Colonic mucosa (tissue), 4 donors: ENCODE measurements around the gene PHACTR4. TPM values are rescaled to one million over a fixed set of nuclear protein-coding genes. Genes with fewer than 3 reads are reported as not detected.
"Not testable (repeated sequence)": the region's sequence is repeated elsewhere in the genome, so short reads cannot be mapped to it uniquely, and the experiment has no call there.

ENCODE experiments used
- DNase-seq: peaks from one replicate; pipeline ENCODE4 v3.0.0-alpha.2; 2020
- H3K27ac ChIP-seq: fragments of 200-600 bp; one replicate; pipeline ENCODE4 v1.8.0; 2021
- H3K27me3 ChIP-seq: fragments of 200-600 bp; one replicate; pipeline ENCODE4 v1.8.0; 2021
- H3K36me3 ChIP-seq: fragments of 200-600 bp; one replicate; pipeline ENCODE4 v1.8.0; 2021
- H3K4me1 ChIP-seq: fragments of 200-600 bp; one replicate; pipeline ENCODE4 v1.8.0; 2021; ENCODE audit warnings: mild to moderate bottlenecking
- H3K4me3 ChIP-seq: fragments of 200-600 bp; one replicate; pipeline ENCODE4 v1.8.0; 2021
- H3K9ac ChIP-seq, 2 donors: one replicate each; pipeline ENCODE4 v1.7.0; 2013; ENCODE audit warnings: control low read depth in 2 of 2, low read depth in 2 of 2, low read length in 2 of 2
- H3K9me3 ChIP-seq: fragments of 200-600 bp; one replicate; pipeline ENCODE4 v1.8.0; 2021
- intact Hi-C: fragments of 100-400 bp; cut with DNase I; formaldehyde crosslinking; loops from one replicate; pipeline ENCODE4 v1.14.1; 2022
- total RNA-seq, 2 donors: library from RNA; stranded (reverse); fragmentation: NEBNext Ultra II Directional in 1 of 2; extraction: Animal tissue kit (Norgen Biotek cat#: 25700) in 1 of 2; gene quantifications; one replicate each; pipeline ENCODE4 v1.2.1, GENCODE V29; 2021
- TF ChIP-seq, protein P1 (sequence below): fragments of 200-600 bp; IDR thresholded peaks from one replicate; pipeline ENCODE4 v1.8.0; 2022; ENCODE audit warnings: antibody characterized with exemption, mild to moderate bottlenecking
- donor health status: healthy.
- donor health status: DM: no; HTN: no; CAD: no.
- donor health status: DM: no; HTN: no; CAD: no.

The PHACTR4 gene
- total RNA-seq, 2 donors from 2014 or later = 43.1 to 49.8 TPM

DNA sequence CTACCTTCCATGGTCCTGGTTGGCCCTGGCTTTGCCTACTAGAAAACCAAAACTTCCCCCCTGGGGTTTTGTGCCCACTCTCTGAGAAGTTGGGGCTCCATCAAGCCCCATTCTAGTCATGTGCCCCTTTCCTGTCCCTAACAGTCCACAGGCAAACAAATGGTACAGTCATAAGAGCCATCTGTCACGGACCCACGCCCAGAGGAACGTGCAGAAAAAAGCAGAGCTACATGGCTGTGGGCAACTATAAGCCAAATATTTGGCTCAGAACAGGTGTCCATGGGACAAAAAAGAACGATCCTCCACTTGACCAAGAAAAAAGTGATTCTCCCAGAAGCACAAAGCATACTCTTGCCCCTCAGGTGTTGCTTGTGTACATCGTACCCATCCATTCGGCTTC, 168.7 kb downstream of the PHACTR4 start:
- Histone ChIP-seq H3K27ac (no peak overlapping the region), H3K36me3 (no peaks in the 10 kb centered on the region), H3K4me3 (no peak overlapping the region), H3K9ac (no peak overlapping the region), H3K9me3 (no peaks in the 10 kb centered on the region), H3K4me1 (no peaks in the 10 kb centered on the region), H3K27me3 (no peaks in the 10 kb centered on the region)
- no peak for DNase-seq
- intact Hi-C loops = no loop called here
- TF ChIP-seq, protein P1, sequence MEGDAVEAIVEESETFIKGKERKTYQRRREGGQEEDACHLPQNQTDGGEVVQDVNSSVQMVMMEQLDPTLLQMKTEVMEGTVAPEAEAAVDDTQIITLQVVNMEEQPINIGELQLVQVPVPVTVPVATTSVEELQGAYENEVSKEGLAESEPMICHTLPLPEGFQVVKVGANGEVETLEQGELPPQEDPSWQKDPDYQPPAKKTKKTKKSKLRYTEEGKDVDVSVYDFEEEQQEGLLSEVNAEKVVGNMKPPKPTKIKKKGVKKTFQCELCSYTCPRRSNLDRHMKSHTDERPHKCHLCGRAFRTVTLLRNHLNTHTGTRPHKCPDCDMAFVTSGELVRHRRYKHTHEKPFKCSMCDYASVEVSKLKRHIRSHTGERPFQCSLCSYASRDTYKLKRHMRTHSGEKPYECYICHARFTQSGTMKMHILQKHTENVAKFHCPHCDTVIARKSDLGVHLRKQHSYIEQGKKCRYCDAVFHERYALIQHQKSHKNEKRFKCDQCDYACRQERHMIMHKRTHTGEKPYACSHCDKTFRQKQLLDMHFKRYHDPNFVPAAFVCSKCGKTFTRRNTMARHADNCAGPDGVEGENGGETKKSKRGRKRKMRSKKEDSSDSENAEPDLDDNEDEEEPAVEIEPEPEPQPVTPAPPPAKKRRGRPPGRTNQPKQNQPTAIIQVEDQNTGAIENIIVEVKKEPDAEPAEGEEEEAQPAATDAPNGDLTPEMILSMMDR = no peak

DNA sequence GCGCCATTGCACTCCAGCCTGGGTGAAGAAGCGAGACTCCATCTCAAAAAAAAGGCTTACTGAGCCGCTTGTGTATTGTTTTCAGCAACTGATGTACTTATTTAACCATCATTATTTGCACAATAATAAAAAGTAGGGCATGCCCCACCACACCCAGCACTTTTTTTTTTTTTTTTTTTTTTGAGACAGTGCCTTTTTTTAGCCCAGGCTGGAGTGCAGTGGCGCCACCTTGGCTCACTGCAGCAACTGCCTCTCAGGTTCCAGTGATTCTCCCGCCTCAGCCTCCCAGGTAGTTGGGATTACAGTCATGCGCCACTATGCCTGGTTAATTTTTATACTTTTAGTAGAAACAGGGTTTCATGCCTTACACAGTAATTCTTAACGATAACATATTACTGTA, 171.1 kb downstream of the PHACTR4 start:
- H3K36me3 ChIP-seq = no peaks in the 10 kb centered on the region
- no peak overlapping the region for H3K4me3 ChIP-seq
- TF ChIP-seq, protein P1 = no peak
- no peak overlapping the region for H3K27ac ChIP-seq
- H3K9ac ChIP-seq = no peak overlapping the region
- no peaks in the 10 kb centered on the region for H3K4me1 ChIP-seq
- no peaks in the 10 kb centered on the region for H3K9me3 ChIP-seq
- no peaks in the 10 kb centered on the region for H3K27me3 ChIP-seq
- intact Hi-C loops = no loop called here
- DNase-seq = no peak

DNA sequence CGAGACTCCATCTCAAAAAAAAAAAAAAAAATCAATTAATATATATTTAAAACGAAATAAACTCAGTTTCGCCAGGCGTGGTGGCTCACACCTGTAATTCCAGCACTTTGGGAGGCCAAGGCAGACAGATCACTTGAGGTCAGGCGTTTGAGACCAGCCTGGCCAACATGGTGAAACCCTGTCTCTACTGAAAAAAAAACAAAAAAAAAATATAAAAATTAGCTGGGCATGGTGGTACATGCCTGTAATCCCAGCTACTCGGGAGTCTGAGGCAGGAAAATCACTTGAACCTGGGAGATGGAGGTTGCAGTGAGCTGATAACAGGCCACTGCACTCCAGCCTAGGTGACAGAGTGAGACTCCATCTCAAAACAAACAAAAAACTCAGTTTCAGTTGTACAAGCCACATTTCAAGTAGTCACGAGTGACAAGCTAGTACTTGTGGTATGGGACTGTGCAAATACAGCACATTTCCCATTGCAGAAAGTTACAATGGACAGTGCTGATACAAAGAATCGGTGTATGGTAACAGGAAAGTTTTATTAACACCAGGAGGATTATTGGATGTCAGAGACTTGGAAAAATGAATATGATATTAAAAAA, 172.0 kb downstream of the PHACTR4 start:
- H3K27me3 ChIP-seq, H3K4me1 ChIP-seq, H3K9me3 ChIP-seq, H3K27ac ChIP-seq, intact Hi-C loops, H3K36me3 ChIP-seq, H3K9ac ChIP-seq, H3K4me3 ChIP-seq, DNase-seq: not testable (repeated sequence)

DNA sequence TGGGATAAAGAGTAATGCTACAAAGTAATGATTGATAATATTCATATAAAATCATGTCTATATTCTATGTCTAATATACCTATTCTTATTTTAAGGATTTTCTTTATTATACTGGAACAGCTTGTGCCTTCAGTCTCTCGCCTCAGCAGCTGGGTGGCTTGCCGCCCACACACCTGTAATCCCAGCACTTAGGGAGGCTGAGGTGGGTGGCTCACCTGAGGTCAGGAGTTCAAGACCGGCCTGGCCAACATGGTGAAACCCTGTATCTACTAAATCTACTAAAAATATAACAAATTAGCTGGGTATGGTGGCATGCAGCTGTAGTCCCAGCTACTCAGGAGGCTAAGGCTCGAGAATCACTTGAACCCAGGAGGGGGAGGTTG, 175.7 kb downstream of the PHACTR4 start:
- no peak overlapping the region for H3K9ac ChIP-seq
- H3K4me1 ChIP-seq = no peaks in the 10 kb centered on the region
- no peak for DNase-seq
- intact Hi-C loops = no loop called here
- no peaks in the 10 kb centered on the region for H3K27me3 ChIP-seq
- H3K27ac ChIP-seq = no peak overlapping the region
- no peak overlapping the region for H3K4me3 ChIP-seq
- TF ChIP-seq, protein P1 = no peak
- no peaks in the 10 kb centered on the region for H3K9me3 ChIP-seq
- no peaks in the 10 kb centered on the region for H3K36me3 ChIP-seq

DNA sequence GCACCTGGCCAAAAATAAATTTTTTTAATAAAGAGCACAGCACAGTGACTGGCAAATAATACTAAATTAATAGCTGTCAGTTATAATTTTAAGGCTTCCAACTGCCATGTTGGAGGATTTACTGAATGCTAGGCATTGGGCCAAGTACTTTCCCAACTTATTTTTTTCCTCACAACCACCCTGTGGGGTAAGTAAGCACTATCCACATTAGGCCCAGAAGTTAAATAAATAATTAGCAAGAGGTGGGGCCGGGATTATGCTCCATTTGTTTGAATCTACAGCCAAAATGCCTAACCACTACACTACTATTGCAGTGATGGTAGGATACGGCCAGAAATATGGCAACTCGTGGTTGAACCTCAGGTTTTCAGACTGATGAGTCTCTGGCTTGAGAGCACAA, 178.8 kb downstream of the PHACTR4 start:
- Histone ChIP-seq H3K9ac (no peak overlapping the region), H3K27me3 (no peaks in the 10 kb centered on the region), H3K27ac (no peak overlapping the region), H3K9me3 (no peaks in the 10 kb centered on the region), H3K4me1 (no peaks in the 10 kb centered on the region), H3K36me3 (no peaks in the 10 kb centered on the region), H3K4me3 (no peak overlapping the region)
- intact Hi-C loops = no loop called here
- no peak for DNase-seq
- TF ChIP-seq, protein P1 = no peak

Other genes starting within 250 kb of the PHACTR4 start
- 1 to 10 TPM; 2.2 to 3.9 TPM for gene PTAFR, start 193.1 kb upstream of the PHACTR4 start, total RNA-seq
- 10 to 100 TPM; 53.1 to 57.2 TPM for gene DNAJC8, start 136.7 kb upstream of the PHACTR4 start, total RNA-seq
- 100 to 1,000 TPM; 326 to 331 TPM for gene ATP5IF1, start 133.6 kb upstream of the PHACTR4 start, total RNA-seq
- gene SESN2, start 110.2 kb upstream of the PHACTR4 start, total RNA-seq = 10 to 100 TPM; 34.0 to 34.6 TPM
- gene MED18, start 40.7 kb upstream of the PHACTR4 start, total RNA-seq = 10 to 100 TPM; 29.2 to 37.0 TPM
- 100 to 1,000 TPM in 1 of 2 donors, 10 to 100 TPM in 1; 29.9 to 101 TPM for gene RCC1, start 136.3 kb downstream of the PHACTR4 start, total RNA-seq
- 10 to 100 TPM; 22.1 to 28.6 TPM for gene TRNAU1AP, start 183.3 kb downstream of the PHACTR4 start, total RNA-seq
- gene RAB42, start 222.5 kb downstream of the PHACTR4 start, total RNA-seq = 1 to 10 TPM in 1 of 2 donors, under 1 TPM in 1; 0.99 to 2.3 TPM